Germinal center (tissue), 1 donor: Measurements from ENCODE around the gene OR8G5.
"Not testable (repeated sequence)": the region's sequence is repeated elsewhere in the genome, so short reads cannot be mapped to it uniquely, and the experiment has no call there.

Source experiments
- DNase-seq: peaks from one replicate; pipeline ENCODE4 v3.0.0; 2012; ENCODE audit warnings: mixed read lengths, low spot score

The OR8G5 gene

GRCh38 chr11:124256076-124256475 lies at the start of gene OR8G5:
Gene OR8G5 (plus strand): TSS chr11:124256376. CDS start chr11:124264932, 8,556 bp downstream.
- no peak for DNase-seq

GRCh38 chr11:124207102-124207792 lies 48.9 kb upstream of the OR8G5 start:
- DNase-seq, result no peak

- no peak for DNase-seq
Measured at GRCh38 chr11:124209824-124210357, 46.3 kb upstream of the OR8G5 start.

GRCh38 chr11:124210421-124210820 lies 45.8 kb upstream of the OR8G5 start:
- DNase-seq, result no peak

GRCh38 chr11:124211321-124211720 lies 44.9 kb upstream of the OR8G5 start:
- no peak for DNase-seq

- DNase-seq, result no peak
Measured at GRCh38 chr11:124214027-124214426, 42.1 kb upstream of the OR8G5 start.

GRCh38 chr11:124219126-124219525 lies 37.0 kb upstream of the OR8G5 start:
- no peak for DNase-seq

GRCh38 chr11:124222407-124222806 lies 33.8 kb upstream of the OR8G5 start:
- DNase-seq, result no peak

GRCh38 chr11:124224618-124225423 lies 31.4 kb upstream of the OR8G5 start:
- not testable (repeated sequence) for DNase-seq

- DNase-seq, result no peak
Measured at GRCh38 chr11:124225471-124225870, 30.7 kb upstream of the OR8G5 start.

GRCh38 chr11:124233376-124233775 lies 22.8 kb upstream of the OR8G5 start:
- no peak for DNase-seq

- no peak for DNase-seq
Measured at GRCh38 chr11:124238512-124238911, 17.7 kb upstream of the OR8G5 start.

GRCh38 chr11:124240621-124241397 lies 15.4 kb upstream of the OR8G5 start, which contains the start of gene OR8G1:
Gene OR8G1 (plus strand): TSS chr11:124241095. CDS start chr11:124249676, 8,581 bp downstream.
- DNase-seq, result no peak

- not testable (repeated sequence) for DNase-seq
Measured at GRCh38 chr11:124249869-124250268, 6.3 kb upstream of the OR8G5 start.

- DNase-seq, result not testable (repeated sequence)
Measured at GRCh38 chr11:124265041-124265440, 8.9 kb downstream of the OR8G5 start.

GRCh38 chr11:124270886-124271285 lies 14.7 kb downstream of the OR8G5 start:
- not testable (repeated sequence) for DNase-seq

- no peak for DNase-seq
Measured at GRCh38 chr11:124274000-124274399, 17.8 kb downstream of the OR8G5 start.

GRCh38 chr11:124276081-124276480 lies 19.9 kb downstream of the OR8G5 start:
- no peak for DNase-seq

- DNase-seq, result no peak
Measured at GRCh38 chr11:124277207-124277606, 21.0 kb downstream of the OR8G5 start.

- no peak for DNase-seq
Measured at GRCh38 chr11:124277804-124278203, 21.6 kb downstream of the OR8G5 start.

- DNase-seq, result no peak
Measured at GRCh38 chr11:124278261-124278660, 22.1 kb downstream of the OR8G5 start.
